HG03342 (cell line): ENCODE measurements around the gene POLR2A.

Experiments used
- ATAC-seq: cut with Tn5 transposase; IDR thresholded peaks from one replicate; pipeline ENCODE4 v1.9.1; 2021; ENCODE audit warnings: mild to moderate bottlenecking, moderate library complexity; ENCODE audit not compliant: unreplicated experiment

The POLR2A gene

DNA sequence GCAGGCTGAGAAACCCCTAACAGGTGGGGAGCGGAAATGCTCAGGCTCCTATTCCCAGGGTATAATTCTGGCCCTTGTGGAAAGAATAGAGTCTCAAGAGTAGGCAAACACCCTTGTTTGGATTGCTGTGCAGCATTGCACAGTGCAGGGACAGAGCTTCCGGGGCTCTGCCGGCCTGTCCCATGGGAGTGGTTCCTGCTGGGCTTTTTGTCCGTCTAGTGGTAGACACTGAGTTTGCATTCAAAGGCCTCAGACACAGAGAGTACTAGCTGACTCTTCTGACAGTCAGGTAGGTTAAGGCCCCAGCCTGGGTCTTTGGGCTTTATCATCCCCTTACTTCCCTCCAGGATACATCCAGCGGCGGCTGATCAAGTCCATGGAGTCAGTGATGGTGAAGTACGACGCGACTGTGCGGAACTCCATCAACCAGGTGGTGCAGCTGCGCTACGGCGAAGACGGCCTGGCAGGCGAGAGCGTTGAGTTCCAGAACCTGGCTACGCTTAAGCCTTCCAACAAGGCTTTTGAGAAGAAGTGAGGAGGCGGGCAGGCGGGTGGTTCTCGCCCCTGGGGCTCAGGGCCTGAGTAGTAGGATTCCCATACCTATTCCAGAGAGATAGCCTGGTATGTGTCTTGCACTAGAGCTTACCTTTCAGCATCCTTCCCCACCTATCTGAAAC is 18.1 kb downstream of the POLR2A start:
- ATAC-seq = no peak

- no peak for ATAC-seq
Observed at GRCh38 chr17:7502987-7503386, 18.8 kb downstream of the POLR2A start.

GRCh38 chr17:7503521-7503920 is 19.4 kb downstream of the POLR2A start:
- no peak for ATAC-seq

GRCh38 chr17:7508145-7508544 is 24.0 kb downstream of the POLR2A start:
- no peak for ATAC-seq

GRCh38 chr17:7508846-7509245 is 24.7 kb downstream of the POLR2A start:
- no peak for ATAC-seq

DNA sequence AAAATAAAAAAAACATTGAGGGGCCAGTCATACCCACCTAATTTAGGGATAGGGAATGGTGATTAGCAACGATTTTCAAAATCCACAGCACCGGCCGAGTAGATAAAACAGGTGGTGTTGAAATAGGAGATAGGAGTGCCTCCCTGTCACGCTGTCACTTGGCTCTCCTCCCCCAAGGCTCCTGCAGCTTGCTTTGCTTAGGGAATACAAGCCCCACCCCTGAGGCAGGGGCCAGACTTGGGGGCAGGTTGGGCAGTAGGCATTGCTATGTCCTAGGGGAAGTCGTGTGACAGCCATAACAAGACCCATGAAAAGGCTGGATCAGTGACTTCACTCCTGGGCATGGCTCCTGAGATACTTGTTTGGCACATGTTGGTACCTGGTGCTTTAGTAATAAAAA is 25.8 kb downstream of the POLR2A start:
- no peak for ATAC-seq

DNA sequence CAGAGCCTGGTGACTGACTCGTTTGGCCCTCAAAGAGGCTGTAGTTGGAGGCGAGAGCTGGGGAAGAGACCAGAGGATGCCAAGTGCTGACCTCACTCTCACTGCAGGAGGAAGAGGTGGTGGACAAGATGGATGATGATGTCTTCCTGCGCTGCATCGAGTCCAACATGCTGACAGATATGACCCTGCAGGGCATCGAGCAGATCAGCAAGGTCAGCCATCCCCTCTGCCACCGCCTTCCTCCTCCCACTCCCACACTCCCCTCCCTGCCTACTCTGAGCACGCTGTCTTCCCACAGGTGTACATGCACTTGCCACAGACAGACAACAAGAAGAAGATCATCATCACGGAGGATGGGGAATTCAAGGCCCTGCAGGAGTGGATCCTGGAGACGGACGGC is 26.9 kb downstream of the POLR2A start:
- ATAC-seq = no peak

DNA sequence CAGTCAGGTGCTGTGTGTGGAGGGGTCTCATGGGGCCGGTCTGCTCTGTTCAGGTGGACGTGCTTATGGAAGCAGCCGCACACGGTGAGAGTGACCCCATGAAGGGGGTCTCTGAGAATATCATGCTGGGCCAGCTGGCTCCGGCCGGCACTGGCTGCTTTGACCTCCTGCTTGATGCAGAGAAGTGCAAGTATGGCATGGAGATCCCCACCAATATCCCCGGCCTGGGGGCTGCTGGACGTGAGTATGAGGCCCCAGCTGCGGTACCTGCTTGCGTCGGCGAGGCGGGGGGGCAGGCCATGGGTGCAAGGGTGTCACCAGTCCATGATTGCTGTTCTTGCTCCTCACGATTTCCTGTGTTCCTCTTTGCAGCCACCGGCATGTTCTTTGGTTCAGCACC is 27.9 kb downstream of the POLR2A start:
- no peak for ATAC-seq

GRCh38 chr17:7512824-7513540 is 28.8 kb downstream of the POLR2A start:
- ATAC-seq = no peak

DNA sequence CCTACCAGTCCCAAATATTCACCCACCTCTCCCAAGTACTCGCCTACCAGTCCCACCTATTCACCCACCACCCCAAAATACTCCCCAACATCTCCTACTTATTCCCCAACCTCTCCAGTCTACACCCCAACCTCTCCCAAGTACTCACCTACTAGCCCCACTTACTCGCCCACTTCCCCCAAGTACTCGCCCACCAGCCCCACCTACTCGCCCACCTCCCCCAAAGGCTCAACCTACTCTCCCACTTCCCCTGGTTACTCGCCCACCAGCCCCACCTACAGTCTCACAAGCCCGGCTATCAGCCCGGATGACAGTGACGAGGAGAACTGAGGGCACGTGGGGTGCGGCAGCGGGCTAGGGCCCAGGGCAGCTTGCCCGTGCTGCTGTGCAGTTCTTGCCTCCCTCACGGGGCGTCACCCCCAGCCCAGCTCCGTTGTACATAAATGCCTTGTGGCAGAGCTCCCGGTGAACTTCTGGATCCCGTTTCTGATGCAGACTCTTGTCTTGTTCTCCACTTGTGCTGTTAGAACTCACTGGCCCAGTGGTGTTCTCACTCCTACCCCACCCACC is 29.8 kb downstream of the POLR2A start:
- ATAC-seq = no peak

GRCh38 chr17:7515911-7516610 is 31.9 kb downstream of the POLR2A start:
- ATAC-seq = no peak

GRCh38 chr17:7523033-7523432 is 38.9 kb downstream of the POLR2A start:
- no peak for ATAC-seq

GRCh38 chr17:7528842-7529241 is 44.7 kb downstream of the POLR2A start:
- ATAC-seq = no peak

DNA sequence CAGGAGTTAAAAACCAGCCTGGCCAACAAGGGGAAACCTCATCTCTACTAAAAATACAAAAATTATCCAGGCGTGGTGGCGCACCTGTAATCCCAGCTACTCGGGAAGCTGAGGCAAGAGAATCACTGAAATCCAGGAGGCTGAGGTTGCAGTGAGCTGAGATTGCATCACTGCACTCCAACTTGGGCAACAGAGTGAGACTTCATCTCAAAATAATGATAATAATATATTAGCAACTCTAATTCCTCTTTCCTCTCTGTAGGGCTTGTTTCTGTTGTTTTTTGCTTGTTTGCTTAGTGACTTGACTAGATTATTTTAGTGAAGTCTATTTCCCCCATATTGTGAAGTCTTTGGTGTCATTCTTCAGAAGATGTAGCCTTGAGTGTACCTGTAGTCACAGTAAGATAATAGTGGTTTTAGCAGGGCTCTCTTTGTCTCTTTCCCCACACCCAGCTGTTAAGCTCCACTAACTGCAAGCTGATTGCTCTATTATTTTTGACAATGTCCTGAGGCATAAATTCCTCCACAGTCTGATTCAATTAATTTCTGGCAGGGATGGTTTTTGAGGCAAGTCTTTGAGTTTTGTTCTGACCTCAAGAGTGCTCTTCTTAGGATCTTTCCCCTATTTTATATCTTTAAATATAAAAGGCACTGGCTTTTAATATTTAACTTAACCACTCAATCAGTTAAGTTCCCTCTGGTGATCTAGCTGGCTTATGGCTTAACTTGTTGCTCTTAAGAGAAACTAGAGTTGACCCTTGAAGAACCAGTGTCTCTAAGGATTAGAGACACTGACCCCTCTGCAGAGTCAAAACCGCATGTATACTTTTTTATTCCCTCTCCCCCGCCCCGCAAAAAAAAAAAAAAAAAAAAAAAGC is 46.1 kb downstream of the POLR2A start:
- no peak for ATAC-seq

- no peak for ATAC-seq
Observed at GRCh38 chr17:7538050-7538449, 53.9 kb downstream of the POLR2A start.

- no peak for ATAC-seq
Observed at GRCh38 chr17:7538891-7539545, 54.9 kb downstream of the POLR2A start.

GRCh38 chr17:7541074-7541621 is 57.0 kb downstream of the POLR2A start:
- no peak for ATAC-seq

GRCh38 chr17:7544911-7545310 is 60.7 kb downstream of the POLR2A start:
- no peak for ATAC-seq

GRCh38 chr17:7548585-7549400 is 64.6 kb downstream of the POLR2A start, which contains the start of gene TNFSF12:
TNFSF12 (plus strand) TSS chr17:7549058; CDS start chr17:7549154, 96 bp downstream.
- ATAC-seq = no peak
